Measurements from ENCODE around the gene SV2A.

Gene SV2A

DNA sequence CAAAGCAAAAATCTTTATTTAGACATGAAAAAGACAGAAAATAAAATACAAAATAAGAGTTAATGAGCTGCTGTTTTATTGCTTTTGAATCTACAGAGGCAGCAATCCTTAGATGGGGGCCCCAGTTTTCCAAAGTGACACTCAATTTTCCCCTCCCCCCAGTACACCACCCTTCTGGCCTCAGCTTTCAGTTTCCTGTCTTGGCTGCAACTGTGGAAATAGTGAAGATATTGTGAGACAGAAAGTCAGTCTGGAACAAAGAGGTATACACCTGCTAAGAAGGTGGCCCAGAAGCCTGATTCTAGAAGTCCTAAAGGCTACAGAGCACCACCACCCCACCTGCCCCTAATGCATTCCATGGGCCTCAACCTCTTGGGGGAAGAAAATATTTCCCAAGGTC lies 20.1 kb upstream of the SV2A start:
- TF ChIP-seq, protein P1, sequence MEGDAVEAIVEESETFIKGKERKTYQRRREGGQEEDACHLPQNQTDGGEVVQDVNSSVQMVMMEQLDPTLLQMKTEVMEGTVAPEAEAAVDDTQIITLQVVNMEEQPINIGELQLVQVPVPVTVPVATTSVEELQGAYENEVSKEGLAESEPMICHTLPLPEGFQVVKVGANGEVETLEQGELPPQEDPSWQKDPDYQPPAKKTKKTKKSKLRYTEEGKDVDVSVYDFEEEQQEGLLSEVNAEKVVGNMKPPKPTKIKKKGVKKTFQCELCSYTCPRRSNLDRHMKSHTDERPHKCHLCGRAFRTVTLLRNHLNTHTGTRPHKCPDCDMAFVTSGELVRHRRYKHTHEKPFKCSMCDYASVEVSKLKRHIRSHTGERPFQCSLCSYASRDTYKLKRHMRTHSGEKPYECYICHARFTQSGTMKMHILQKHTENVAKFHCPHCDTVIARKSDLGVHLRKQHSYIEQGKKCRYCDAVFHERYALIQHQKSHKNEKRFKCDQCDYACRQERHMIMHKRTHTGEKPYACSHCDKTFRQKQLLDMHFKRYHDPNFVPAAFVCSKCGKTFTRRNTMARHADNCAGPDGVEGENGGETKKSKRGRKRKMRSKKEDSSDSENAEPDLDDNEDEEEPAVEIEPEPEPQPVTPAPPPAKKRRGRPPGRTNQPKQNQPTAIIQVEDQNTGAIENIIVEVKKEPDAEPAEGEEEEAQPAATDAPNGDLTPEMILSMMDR (IDR thresholded peaks at IDR 0.05; ENCODE audit: low read depth, low read length): no peak
- no peak overlapping the region for H3K4me3 ChIP-seq (replicated peaks in 1 of 2; ENCODE audit: low read depth in 2 of 2, low read length in 2 of 2)
- no peak for DNase-seq (ENCODE audit: low read depth in 2 of 2)

- DNase-seq (ENCODE audit: low read depth in 2 of 2): peak; percentile 41 to 60
- peak overlapping the region; percentile 68 to 82 for H3K4me3 ChIP-seq (replicated peaks in 1 of 2; ENCODE audit: low read depth in 2 of 2, low read length in 2 of 2)
- TF ChIP-seq, protein P1 (IDR thresholded peaks at IDR 0.05; ENCODE audit: low read depth, low read length): no peak
Measured at GRCh38 chr1:149936992-149937705, 19.5 kb upstream of the SV2A start.

DNA sequence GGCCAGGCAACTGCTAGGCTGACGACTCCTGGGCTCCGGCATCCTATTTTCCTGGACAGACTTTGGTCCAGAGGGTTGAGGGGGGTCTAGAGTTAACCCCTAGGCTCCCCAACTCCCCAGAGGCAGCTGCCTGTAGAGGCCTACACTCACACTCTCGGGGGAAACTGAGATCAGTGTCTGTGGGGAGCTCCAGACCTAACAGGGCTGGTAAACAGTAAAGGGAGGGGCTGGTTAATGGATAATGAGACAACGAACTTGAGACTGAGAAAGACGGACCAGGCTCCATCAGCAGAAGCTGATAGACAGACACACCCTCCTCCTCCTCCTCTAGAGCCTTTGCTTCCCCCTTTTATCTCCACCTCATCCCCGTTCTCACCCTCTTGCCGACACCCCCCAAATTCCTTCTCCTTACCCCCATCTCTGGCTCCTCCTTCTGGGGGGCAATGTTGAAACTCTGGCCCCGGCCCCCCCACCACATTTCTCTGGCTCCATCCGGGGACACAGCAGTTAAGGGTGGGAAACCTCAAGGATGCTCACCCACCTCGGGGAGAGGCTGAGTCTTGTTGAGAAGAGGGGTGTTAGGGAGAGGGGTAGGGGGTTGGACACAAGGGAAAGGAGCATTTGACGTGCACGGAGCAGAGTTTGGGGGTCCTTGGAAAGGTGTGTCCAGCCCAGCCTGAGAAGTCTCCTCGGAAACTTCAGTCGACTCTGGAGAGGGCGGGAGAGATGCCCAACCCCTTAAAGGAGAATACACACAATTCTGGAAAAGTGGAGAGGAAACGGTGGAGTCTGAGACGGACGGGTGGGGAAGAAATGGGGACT lies 18.7 kb upstream of the SV2A start, which contains the start of gene MTMR11:
Gene MTMR11 (minus strand): TSS at position 710 of the 822 bp plus-strand sequence. CDS start 232 bp downstream, at position 478.
- DNase-seq (ENCODE audit: low read depth in 2 of 2): peak; percentile 46 to 48
- peak within 1 kb of the TSS; percentile 68 to 82 for H3K4me3 ChIP-seq (replicated peaks in 1 of 2; ENCODE audit: low read depth in 2 of 2, low read length in 2 of 2)
- TF ChIP-seq, protein P1 (IDR thresholded peaks at IDR 0.05; ENCODE audit: low read depth, low read length): no peak

DNA sequence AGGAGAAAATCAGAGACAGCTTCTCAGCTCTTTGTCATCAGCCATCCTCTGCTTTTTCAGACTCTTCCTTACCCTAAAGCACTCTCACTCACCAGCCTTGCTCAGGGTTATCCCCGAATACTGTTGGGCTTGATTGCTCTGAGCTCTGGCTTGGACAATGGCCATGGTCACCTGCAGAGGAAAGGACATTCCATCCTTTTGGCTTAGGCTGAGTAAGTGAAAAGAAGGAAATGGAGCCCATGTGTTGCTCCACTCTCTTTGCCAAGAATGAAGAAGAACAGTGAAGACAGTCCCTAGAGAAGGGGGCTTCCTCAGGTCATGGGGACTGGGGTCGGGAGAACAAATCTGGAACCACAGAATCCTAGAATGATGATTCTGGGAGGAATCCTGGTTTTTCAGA lies 16.7 kb upstream of the SV2A start:
- TF ChIP-seq, protein P1 (IDR thresholded peaks at IDR 0.05; ENCODE audit: low read depth, low read length): no peak
- no peak for DNase-seq (ENCODE audit: low read depth in 2 of 2)
- H3K4me3 ChIP-seq (replicated peaks in 1 of 2; ENCODE audit: low read depth in 2 of 2, low read length in 2 of 2): no peak overlapping the region

DNA sequence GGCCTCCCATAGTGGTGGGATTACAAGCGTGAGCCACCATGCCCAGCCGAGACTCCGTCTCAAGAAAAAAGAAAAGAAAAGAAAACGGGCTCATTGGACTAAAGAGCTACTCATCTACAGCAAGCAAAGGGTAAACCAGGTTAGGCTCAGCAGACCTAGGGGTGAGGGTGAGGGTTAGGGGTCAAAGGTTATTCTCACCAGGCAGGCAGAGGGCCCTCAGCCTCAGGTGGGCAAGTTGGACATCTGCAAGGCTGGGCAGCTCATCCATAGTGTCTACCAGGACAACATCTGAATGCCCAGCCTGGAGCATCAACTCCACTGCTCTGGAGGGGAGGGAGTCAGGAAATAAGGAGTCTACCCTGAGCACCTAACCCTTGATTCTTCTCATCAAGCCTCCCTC lies 15.6 kb upstream of the SV2A start:
- TF ChIP-seq, protein P1 (IDR thresholded peaks at IDR 0.05; ENCODE audit: low read depth, low read length): no peak
- no peak for DNase-seq (ENCODE audit: low read depth in 2 of 2)
- H3K4me3 ChIP-seq (replicated peaks in 1 of 2; ENCODE audit: low read depth in 2 of 2, low read length in 2 of 2): no peak overlapping the region

DNA sequence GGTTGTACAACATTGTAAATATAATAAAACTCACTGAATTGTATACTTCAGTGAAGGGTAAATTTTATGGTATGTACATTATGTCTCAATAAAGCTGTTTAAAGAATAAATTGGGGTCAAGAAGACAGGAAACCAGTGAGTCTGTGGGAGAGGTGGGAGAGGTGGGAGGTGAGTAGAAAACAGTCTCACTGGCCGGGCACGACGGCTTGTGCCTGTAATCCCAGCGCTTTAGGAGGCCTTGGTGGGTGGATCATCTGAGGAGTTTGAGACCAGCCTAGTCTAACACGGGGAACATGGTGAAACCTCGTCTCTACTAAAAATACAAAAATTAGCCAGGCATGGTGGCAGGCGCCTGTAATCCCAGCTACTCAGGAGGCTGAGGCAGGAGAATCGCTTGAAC lies 14.8 kb upstream of the SV2A start:
- no peak overlapping the region for H3K4me3 ChIP-seq (replicated peaks in 1 of 2; ENCODE audit: low read depth in 2 of 2, low read length in 2 of 2)
- no peak for DNase-seq (ENCODE audit: low read depth in 2 of 2)
- TF ChIP-seq, protein P1 (IDR thresholded peaks at IDR 0.05; ENCODE audit: low read depth, low read length): no peak
